ENCODE measurements around the gene BORCS5. TPM values are rescaled to one million over a fixed set of nuclear protein-coding genes. Genes with fewer than 3 reads are reported as not detected.

The BORCS5 gene
- total and polyA plus RNA-seq, 4 donors = 7.2 to 22.8 (median 13.2) TPM

GRCh38 chr12:12460935-12461922 is 104.4 kb downstream of the BORCS5 start:
- no peaks in the 10 kb centered on the region for H3K9me3 ChIP-seq (ENCODE audit: control insufficient read depth, low read length)
- 92% methylated on average over 8 of the region's 8 CpGs for WGBS, 2 donors
- no peaks in the 10 kb centered on the region for H3K4me1 ChIP-seq (ENCODE audit: control insufficient read depth in 1 of 2, insufficient read depth in 2 of 2, low read length in 2 of 2)
- no peak for DNase-seq
- no peaks in the 10 kb centered on the region for H3K27me3 ChIP-seq (ENCODE audit: control insufficient read depth in 1 of 2, insufficient read depth in 2 of 2, low read length in 1 of 2)
- no peak overlapping the region for H3K27ac ChIP-seq (ENCODE audit: low read depth in 1 of 2, low read length in 2 of 2)
- intact Hi-C loops (cut with DNase I) = no loop called here
- no peak for ATAC-seq (ENCODE audit: low FRiP score)
- H3K4me3 ChIP-seq (ENCODE audit: low read length in 2 of 2) = no peak overlapping the region
- H3K36me3 ChIP-seq (ENCODE audit: control insufficient read depth in 1 of 2, insufficient read depth in 2 of 2, low read length in 1 of 2) = peaks cover 0 to 4% of the 10 kb centered on the region in 2 donors

- Histone ChIP-seq H3K27me3 (ENCODE audit: control insufficient read depth in 1 of 2, insufficient read depth in 2 of 2, low read length in 1 of 2) (no peaks in the 10 kb centered on the region), H3K4me3 (ENCODE audit: low read length in 2 of 2) (no peak overlapping the region), H3K27ac (ENCODE audit: low read depth in 1 of 2, low read length in 2 of 2) (no peak overlapping the region), H3K9me3 (ENCODE audit: control insufficient read depth, low read length) (no peaks in the 10 kb centered on the region), H3K36me3 (ENCODE audit: control insufficient read depth in 1 of 2, insufficient read depth in 2 of 2, low read length in 1 of 2) (peaks cover 0 to 4% of the 10 kb centered on the region in 2 donors), H3K4me1 (ENCODE audit: control insufficient read depth in 1 of 2, insufficient read depth in 2 of 2, low read length in 2 of 2) (no peaks in the 10 kb centered on the region)
- no peak for DNase-seq
- intact Hi-C loops (cut with DNase I) = no loop called here
- ATAC-seq (ENCODE audit: low FRiP score) = no peak
- WGBS, 2 donors = 85 to 93% methylated on average over 5 of the region's 5 CpGs
Measured at GRCh38 chr12:12461923-12462315, 105.0 kb downstream of the BORCS5 start.

- Histone ChIP-seq H3K27ac (ENCODE audit: low read depth in 1 of 2, low read length in 2 of 2) (no peak overlapping the region), H3K36me3 (ENCODE audit: control insufficient read depth in 1 of 2, insufficient read depth in 2 of 2, low read length in 1 of 2) (peaks cover 0 to 4% of the 10 kb centered on the region in 2 donors), H3K27me3 (ENCODE audit: control insufficient read depth in 1 of 2, insufficient read depth in 2 of 2, low read length in 1 of 2) (no peaks in the 10 kb centered on the region), H3K4me3 (ENCODE audit: low read length in 2 of 2) (no peak overlapping the region), H3K4me1 (ENCODE audit: control insufficient read depth in 1 of 2, insufficient read depth in 2 of 2, low read length in 2 of 2) (no peaks in the 10 kb centered on the region), H3K9me3 (ENCODE audit: control insufficient read depth, low read length) (no peaks in the 10 kb centered on the region)
- intact Hi-C loops (cut with DNase I) = no loop called here
- 96 to 97% methylated on average over 20 of the region's 20 CpGs for WGBS, 2 donors
- ATAC-seq (ENCODE audit: low FRiP score) (no peak), DNase-seq (no peak)
Measured at GRCh38 chr12:12465522-12465921, 108.6 kb downstream of the BORCS5 start.

- H3K36me3 ChIP-seq (ENCODE audit: control insufficient read depth in 1 of 2, insufficient read depth in 2 of 2, low read length in 1 of 2) = peaks cover 0 to 4% of the 10 kb centered on the region in 2 donors
- no peak overlapping the region for H3K4me3 ChIP-seq (ENCODE audit: low read length in 2 of 2)
- H3K27ac ChIP-seq (ENCODE audit: low read depth in 1 of 2, low read length in 2 of 2) = no peak overlapping the region
- DNase-seq = no peak
- H3K27me3 ChIP-seq (ENCODE audit: control insufficient read depth in 1 of 2, insufficient read depth in 2 of 2, low read length in 1 of 2) = no peaks in the 10 kb centered on the region
- intact Hi-C loops (cut with DNase I) = no loop called here
- no peaks in the 10 kb centered on the region for H3K9me3 ChIP-seq (ENCODE audit: control insufficient read depth, low read length)
- no peak for ATAC-seq (ENCODE audit: low FRiP score)
- H3K4me1 ChIP-seq (ENCODE audit: control insufficient read depth in 1 of 2, insufficient read depth in 2 of 2, low read length in 2 of 2) = no peaks in the 10 kb centered on the region
- 76 to 91% methylated on average over 7 of the region's 7 CpGs for WGBS, 2 donors
Measured at GRCh38 chr12:12466157-12466556, 109.3 kb downstream of the BORCS5 start.

GRCh38 chr12:12467264-12467663 is 110.4 kb downstream of the BORCS5 start:
- no peaks in the 10 kb centered on the region for H3K4me1 ChIP-seq (ENCODE audit: control insufficient read depth in 1 of 2, insufficient read depth in 2 of 2, low read length in 2 of 2)
- no peak for ATAC-seq (ENCODE audit: low FRiP score)
- intact Hi-C loops (cut with DNase I) = no loop called here
- no peaks in the 10 kb centered on the region for H3K9me3 ChIP-seq (ENCODE audit: control insufficient read depth, low read length)
- H3K36me3 ChIP-seq (ENCODE audit: control insufficient read depth in 1 of 2, insufficient read depth in 2 of 2, low read length in 1 of 2) = peaks cover 0 to 4% of the 10 kb centered on the region in 2 donors
- WGBS, 2 donors = 82 to 83% methylated on average over 6 of the region's 6 CpGs
- H3K27me3 ChIP-seq (ENCODE audit: control insufficient read depth in 1 of 2, insufficient read depth in 2 of 2, low read length in 1 of 2) = no peaks in the 10 kb centered on the region
- H3K4me3 ChIP-seq (ENCODE audit: low read length in 2 of 2) = no peak overlapping the region
- DNase-seq = no peak
- no peak overlapping the region for H3K27ac ChIP-seq (ENCODE audit: low read depth in 1 of 2, low read length in 2 of 2)

- no peaks in the 10 kb centered on the region for H3K4me1 ChIP-seq (ENCODE audit: control insufficient read depth in 1 of 2, insufficient read depth in 2 of 2, low read length in 2 of 2)
- H3K36me3 ChIP-seq (ENCODE audit: control insufficient read depth in 1 of 2, insufficient read depth in 2 of 2, low read length in 1 of 2) = peaks cover 0 to 4% of the 10 kb centered on the region in 2 donors
- no peak overlapping the region for H3K27ac ChIP-seq (ENCODE audit: low read depth in 1 of 2, low read length in 2 of 2)
- H3K4me3 ChIP-seq (ENCODE audit: low read length in 2 of 2) = no peak overlapping the region
- peak in 1 of 2 donors; percentile 75 for DNase-seq
- intact Hi-C loops (cut with DNase I) = no loop called here
- ATAC-seq (ENCODE audit: low FRiP score) = no peak
- WGBS, 2 donors = 85 to 87% methylated on average over 14 of the region's 14 CpGs
- H3K27me3 ChIP-seq (ENCODE audit: control insufficient read depth in 1 of 2, insufficient read depth in 2 of 2, low read length in 1 of 2) = no peaks in the 10 kb centered on the region
- H3K9me3 ChIP-seq (ENCODE audit: control insufficient read depth, low read length) = no peaks in the 10 kb centered on the region
Measured at GRCh38 chr12:12467688-12468261, 110.9 kb downstream of the BORCS5 start.

- Histone ChIP-seq H3K4me3 (ENCODE audit: low read length in 2 of 2) (no peak overlapping the region), H3K27ac (ENCODE audit: low read depth in 1 of 2, low read length in 2 of 2) (no peak overlapping the region), H3K27me3 (ENCODE audit: control insufficient read depth in 1 of 2, insufficient read depth in 2 of 2, low read length in 1 of 2) (no peaks in the 10 kb centered on the region), H3K36me3 (ENCODE audit: control insufficient read depth in 1 of 2, insufficient read depth in 2 of 2, low read length in 1 of 2) (peaks cover 0 to 4% of the 10 kb centered on the region in 2 donors), H3K4me1 (ENCODE audit: control insufficient read depth in 1 of 2, insufficient read depth in 2 of 2, low read length in 2 of 2) (no peaks in the 10 kb centered on the region), H3K9me3 (ENCODE audit: control insufficient read depth, low read length) (no peaks in the 10 kb centered on the region)
- no peak for ATAC-seq (ENCODE audit: low FRiP score)
- intact Hi-C loops (cut with DNase I) = no loop called here
- 90 to 96% methylated on average over 3 of the region's 3 CpGs for WGBS, 2 donors
- no peak for DNase-seq
Measured at GRCh38 chr12:12468575-12468974, 111.7 kb downstream of the BORCS5 start.

- ATAC-seq (ENCODE audit: low FRiP score) (no peak), DNase-seq (no peak)
- no peaks in the 10 kb centered on the region for H3K9me3 ChIP-seq (ENCODE audit: control insufficient read depth, low read length)
- H3K4me3 ChIP-seq (ENCODE audit: low read length in 2 of 2) = no peak overlapping the region
- 40 to 57% methylated on average over 7 of the region's 7 CpGs for WGBS, 2 donors
- H3K27me3 ChIP-seq (ENCODE audit: control insufficient read depth in 1 of 2, insufficient read depth in 2 of 2, low read length in 1 of 2) = no peaks in the 10 kb centered on the region
- peaks cover 0 to 4% of the 10 kb centered on the region in 2 donors for H3K36me3 ChIP-seq (ENCODE audit: control insufficient read depth in 1 of 2, insufficient read depth in 2 of 2, low read length in 1 of 2)
- no peaks in the 10 kb centered on the region for H3K4me1 ChIP-seq (ENCODE audit: control insufficient read depth in 1 of 2, insufficient read depth in 2 of 2, low read length in 2 of 2)
- H3K27ac ChIP-seq (ENCODE audit: low read depth in 1 of 2, low read length in 2 of 2) = no peak overlapping the region
- intact Hi-C loops (cut with DNase I) = no loop called here
Measured at GRCh38 chr12:12469386-12469785, 112.5 kb downstream of the BORCS5 start.
